Measurements from ENCODE around the gene HOXC11. TPM values are rescaled to one million over a fixed set of nuclear protein-coding genes. Genes with fewer than 3 reads are reported as not detected.

HOXC11 gene
- total RNA-seq, 1 experiment from 2014 or later = 2.4 TPM

DNA sequence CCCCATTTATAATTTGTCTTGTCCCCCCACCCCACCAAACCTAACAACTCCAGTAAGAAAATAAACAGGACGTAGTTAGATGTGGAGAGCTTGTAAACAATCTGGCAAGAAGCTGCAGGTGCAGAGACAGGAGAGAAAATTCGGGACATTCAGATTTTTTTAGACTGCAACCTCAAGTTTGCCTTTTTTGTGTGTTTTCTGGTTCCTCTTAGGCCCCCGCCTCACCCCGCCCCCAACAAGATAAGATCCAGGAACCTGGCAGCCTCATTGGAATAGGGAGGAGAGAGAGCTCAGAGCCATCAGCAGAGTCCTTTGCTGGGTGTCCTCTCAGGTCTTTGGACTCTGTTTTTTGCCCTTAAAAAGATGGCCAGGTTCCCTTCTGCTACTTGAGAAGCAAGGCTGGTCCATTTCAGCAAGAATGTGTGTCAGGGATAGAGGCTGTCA is 14.9 kb downstream of the HOXC11 start:
- ChIA-PET CTCF (interaction anchor here (0.6 kb wide), 1 partner anchor 45 kb away, joined by 13 read pairs; no protein-coding TSS in a partner anchor), POLR2A (ENCODE audit: unreplicated experiment) (interaction anchor here (0.7 kb wide), 1 partner anchor 218 kb away, joined by 5 read pairs; no protein-coding TSS in a partner anchor)
- intact Hi-C loops (cut with micrococcal nuclease; ENCODE audit: unreplicated experiment) = loop anchor here (2.0 to 5.0 kb wide), 4 partner anchors 121 to 286 kb away; no protein-coding TSS in a partner anchor
- H3K4me3 ChIP-seq = no peak overlapping the region
- no peak for DNase-seq
- no peaks in the 10 kb centered on the region for H3K9me2 ChIP-seq (ENCODE audit: insufficient read depth)
- H3K4me1 ChIP-seq (replicated peaks; ENCODE audit: insufficient read depth) = peaks cover 22% of the 10 kb centered on the region
- peaks cover 3% of the 10 kb centered on the region; the same call in 1 of the 2 replicates for H3F3A ChIP-seq (ENCODE audit: insufficient read depth, low read depth)
- no peak overlapping the region for H2AFZ ChIP-seq
- H4K20me1 ChIP-seq (ENCODE audit: insufficient read depth) = no peaks in the 10 kb centered on the region
- H3K9me3 ChIP-seq (ENCODE audit: insufficient read depth, low read depth) = no peaks in the 10 kb centered on the region
- BruUV-seq (replicated peaks) = no TSS peak
- H3K27me3 ChIP-seq (ENCODE audit: insufficient read depth, low read depth) = no peaks in the 10 kb centered on the region
- no peak overlapping the region for H3K27ac ChIP-seq
- TF ChIP-seq EZH2 (IDR thresholded peaks at IDR 0.05; ENCODE audit: low read depth) = no peak
- TF ChIP-seq, protein P1, sequence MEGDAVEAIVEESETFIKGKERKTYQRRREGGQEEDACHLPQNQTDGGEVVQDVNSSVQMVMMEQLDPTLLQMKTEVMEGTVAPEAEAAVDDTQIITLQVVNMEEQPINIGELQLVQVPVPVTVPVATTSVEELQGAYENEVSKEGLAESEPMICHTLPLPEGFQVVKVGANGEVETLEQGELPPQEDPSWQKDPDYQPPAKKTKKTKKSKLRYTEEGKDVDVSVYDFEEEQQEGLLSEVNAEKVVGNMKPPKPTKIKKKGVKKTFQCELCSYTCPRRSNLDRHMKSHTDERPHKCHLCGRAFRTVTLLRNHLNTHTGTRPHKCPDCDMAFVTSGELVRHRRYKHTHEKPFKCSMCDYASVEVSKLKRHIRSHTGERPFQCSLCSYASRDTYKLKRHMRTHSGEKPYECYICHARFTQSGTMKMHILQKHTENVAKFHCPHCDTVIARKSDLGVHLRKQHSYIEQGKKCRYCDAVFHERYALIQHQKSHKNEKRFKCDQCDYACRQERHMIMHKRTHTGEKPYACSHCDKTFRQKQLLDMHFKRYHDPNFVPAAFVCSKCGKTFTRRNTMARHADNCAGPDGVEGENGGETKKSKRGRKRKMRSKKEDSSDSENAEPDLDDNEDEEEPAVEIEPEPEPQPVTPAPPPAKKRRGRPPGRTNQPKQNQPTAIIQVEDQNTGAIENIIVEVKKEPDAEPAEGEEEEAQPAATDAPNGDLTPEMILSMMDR (conservative IDR thresholded peaks at IDR 0.05) = no peak
- no peaks in the 10 kb centered on the region for H3K36me3 ChIP-seq (ENCODE audit: low read depth)
- no peaks in the 10 kb centered on the region for H3K79me2 ChIP-seq (ENCODE audit: low read depth)
- H3K4me2 ChIP-seq = no peak overlapping the region

DNA sequence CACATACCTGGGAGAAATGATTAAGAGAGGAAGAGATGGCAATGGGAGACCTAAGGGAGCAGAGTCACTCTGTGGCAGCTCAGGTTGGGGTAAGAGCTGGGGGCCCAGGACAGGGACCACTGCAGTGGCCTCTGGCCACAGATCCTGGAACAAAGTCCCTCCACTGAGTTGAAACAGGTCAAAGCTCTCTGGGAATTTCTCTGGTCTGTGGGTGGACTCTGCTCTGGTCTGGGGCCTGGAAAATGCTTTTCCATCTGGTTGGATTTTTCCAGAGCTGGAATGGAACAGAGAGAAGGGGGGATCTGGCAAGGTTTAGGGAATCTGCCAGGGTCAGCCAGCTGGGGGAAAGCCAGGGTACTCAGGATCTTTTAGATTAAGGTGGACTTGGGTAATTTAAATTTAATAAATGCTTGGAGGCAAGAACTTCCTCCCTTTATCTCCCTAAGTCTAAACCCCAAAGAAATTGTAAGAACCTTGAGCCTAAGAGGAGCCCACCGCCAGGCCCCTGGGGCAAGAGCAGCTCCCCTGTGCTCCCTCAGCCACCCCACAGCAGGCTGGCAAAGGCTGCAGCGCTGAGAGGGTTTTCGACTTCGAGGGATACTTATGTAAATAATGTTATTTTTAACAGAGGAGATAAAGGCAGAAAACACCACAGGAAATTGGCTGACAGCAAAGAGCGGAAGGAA is 15.8 kb downstream of the HOXC11 start:
- H3K79me2 ChIP-seq (ENCODE audit: low read depth) = 0 out of 2 replicates have a peak, but pooled peaks cover 3% of the 10 kb centered on the region
- intact Hi-C loops (cut with micrococcal nuclease; ENCODE audit: unreplicated experiment) = loop anchor here (2.0 to 5.0 kb wide), 4 partner anchors 121 to 286 kb away; no protein-coding TSS in a partner anchor
- peaks cover 29% of the 10 kb centered on the region for H3K4me1 ChIP-seq (replicated peaks; ENCODE audit: insufficient read depth)
- H3K9me2 ChIP-seq (ENCODE audit: insufficient read depth) = no peaks in the 10 kb centered on the region
- CTCF ChIA-PET = interaction anchor here (0.6 kb wide), 1 partner anchor 44 kb away, joined by 13 read pairs; no protein-coding TSS in a partner anchor
- no peaks in the 10 kb centered on the region for H3K36me3 ChIP-seq (ENCODE audit: low read depth)
- no peaks in the 10 kb centered on the region for H3K27me3 ChIP-seq (ENCODE audit: insufficient read depth, low read depth)
- DNase-seq = no peak
- H3K27ac ChIP-seq = no peak overlapping the region
- TF ChIP-seq EZH2 (IDR thresholded peaks at IDR 0.05; ENCODE audit: low read depth) = no peak
- TF ChIP-seq, protein P1 (conservative IDR thresholded peaks at IDR 0.05) = no peak
- H3K4me2 ChIP-seq = peak overlapping the region; percentile 84
- BruUV-seq (replicated peaks) = no TSS peak
- H3K4me3 ChIP-seq = peak overlapping the region; percentile 55; the same call in 1 of the 2 replicates
- no peak overlapping the region for H2AFZ ChIP-seq
- no peaks in the 10 kb centered on the region for H4K20me1 ChIP-seq (ENCODE audit: insufficient read depth)
- no peaks in the 10 kb centered on the region for H3K9me3 ChIP-seq (ENCODE audit: insufficient read depth, low read depth)
- POLR2A ChIA-PET (ENCODE audit: unreplicated experiment) = no interaction called here
- peaks cover 3% of the 10 kb centered on the region; the same call in 1 of the 2 replicates for H3F3A ChIP-seq (ENCODE audit: insufficient read depth, low read depth)

DNA sequence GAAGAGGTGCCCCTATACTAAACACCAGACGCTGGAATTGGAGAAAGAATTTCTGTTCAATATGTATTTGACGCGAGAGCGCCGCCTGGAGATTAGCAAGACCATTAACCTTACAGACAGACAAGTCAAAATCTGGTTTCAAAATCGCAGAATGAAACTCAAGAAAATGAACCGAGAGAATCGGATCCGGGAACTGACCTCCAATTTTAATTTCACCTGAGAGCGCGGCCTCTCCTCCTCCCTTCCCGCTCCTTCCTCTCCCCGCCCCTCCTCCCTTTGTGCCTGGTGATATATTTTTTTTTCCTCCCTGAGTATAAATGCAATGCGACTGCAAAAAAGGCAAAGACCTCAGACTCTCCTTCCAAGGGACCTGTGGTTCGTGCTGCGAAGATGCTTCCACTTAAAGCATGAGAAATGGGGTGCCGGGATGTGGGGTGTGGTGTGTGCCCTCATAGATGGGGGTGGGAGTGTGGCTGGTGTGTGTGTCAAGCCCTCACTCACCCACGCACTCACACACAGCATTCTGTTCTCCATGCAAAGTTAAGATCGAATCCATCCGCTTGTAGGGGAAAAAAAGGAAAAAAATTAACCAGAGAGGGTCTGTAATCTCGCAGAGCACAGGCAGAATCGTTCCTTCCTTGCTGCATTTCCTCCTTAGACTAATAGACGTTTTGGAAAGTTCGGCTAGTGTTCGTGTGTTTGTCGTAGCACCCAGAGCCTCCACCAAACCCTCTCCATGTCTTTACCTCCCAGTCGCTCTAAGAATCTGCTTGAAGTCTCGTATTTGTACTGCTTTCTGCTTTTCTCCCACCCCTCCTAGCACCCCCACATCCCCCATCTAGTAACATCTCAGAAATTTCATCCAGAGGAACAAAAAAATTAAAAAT is 16.5 kb downstream of the HOXC11 start:
- H3K4me3 ChIP-seq = peak overlapping the region; percentile 55; the same call in 1 of the 2 replicates
- H3K27me3 ChIP-seq (ENCODE audit: insufficient read depth, low read depth) = no peaks in the 10 kb centered on the region
- peak overlapping the region; percentile 72 for H2AFZ ChIP-seq
- peak overlapping the region; percentile 84 for H3K4me2 ChIP-seq
- DNase-seq = peak; percentile 52 to 59
- peak overlapping the region; percentile 14; the same call in 1 of the 2 replicates for H3K27ac ChIP-seq
- no TSS peak for BruUV-seq (replicated peaks)
- CTCF ChIA-PET = no interaction called here
- no peaks in the 10 kb centered on the region for H3K36me3 ChIP-seq (ENCODE audit: low read depth)
- no peaks in the 10 kb centered on the region for H4K20me1 ChIP-seq (ENCODE audit: insufficient read depth)
- peaks cover 6% of the 10 kb centered on the region; the same call in 1 of the 2 replicates for H3F3A ChIP-seq (ENCODE audit: insufficient read depth, low read depth)
- TF ChIP-seq EZH2 (IDR thresholded peaks at IDR 0.05; ENCODE audit: low read depth) = no peak
- TF ChIP-seq, protein P1 (conservative IDR thresholded peaks at IDR 0.05) = peak; percentile 76
- intact Hi-C loops (cut with micrococcal nuclease; ENCODE audit: unreplicated experiment) = loop anchor here (2.0 to 5.0 kb wide), 4 partner anchors 122 to 287 kb away; no protein-coding TSS in a partner anchor
- H3K4me1 ChIP-seq (replicated peaks; ENCODE audit: insufficient read depth) = peaks cover 37% of the 10 kb centered on the region
- H3K9me2 ChIP-seq (ENCODE audit: insufficient read depth) = no peaks in the 10 kb centered on the region
- POLR2A ChIA-PET (ENCODE audit: unreplicated experiment) = no interaction called here
- H3K9me3 ChIP-seq (ENCODE audit: insufficient read depth, low read depth) = no peaks in the 10 kb centered on the region
- 0 out of 2 replicates have a peak, but pooled peaks cover 3% of the 10 kb centered on the region for H3K79me2 ChIP-seq (ENCODE audit: low read depth)
